HUES6 (cell line): ENCODE measurements around the gene ADPGK.

ENCODE experiments used
- H3K27ac ChIP-seq: 2 replicates; pipeline ENCODE4 v1.7.0; 2013; ENCODE audit warnings: low read depth, mild to moderate bottlenecking, low read length, inconsistent platforms
- H3K27me3 ChIP-seq: 2 replicates; pipeline ENCODE4 v1.6.1; 2013; ENCODE audit warnings: low read length; ENCODE audit not compliant: control insufficient read depth, insufficient read depth
- H3K36me3 ChIP-seq: 2 replicates; pipeline ENCODE4 v1.6.1; 2013; ENCODE audit warnings: low read length; ENCODE audit not compliant: control insufficient read depth, insufficient read depth
- H3K4me1 ChIP-seq: 2 replicates; pipeline ENCODE4 v1.6.1; 2013; ENCODE audit warnings: low read length; ENCODE audit not compliant: control insufficient read depth, insufficient read depth
- H3K4me3 ChIP-seq: 2 replicates; pipeline ENCODE4 v1.5.1; 2013; ENCODE audit warnings: low read depth, low read length
- H3K9ac ChIP-seq: one replicate; pipeline ENCODE4 v1.6.1; 2013; ENCODE audit warnings: mild to moderate bottlenecking, low read length
- H3K9me3 ChIP-seq: 2 replicates; pipeline ENCODE4 v1.6.1; 2013; ENCODE audit warnings: low read depth, low read length; ENCODE audit not compliant: control insufficient read depth, insufficient read depth

Gene ADPGK

GRCh38 chr15:72774696-72775383 lies 8.7 kb downstream of the ADPGK start:
- H3K9ac ChIP-seq, result no peak overlapping the region
- no peaks in the 10 kb centered on the region for H3K27me3 ChIP-seq
- no peak overlapping the region for H3K27ac ChIP-seq
- H3K4me3 ChIP-seq, result no peak overlapping the region
- no peaks in the 10 kb centered on the region for H3K4me1 ChIP-seq
- H3K9me3 ChIP-seq, result no peaks in the 10 kb centered on the region
- H3K36me3 ChIP-seq, result peaks cover 52% of the 10 kb centered on the region

GRCh38 chr15:72771329-72771725 lies 12.2 kb downstream of the ADPGK start:
- Histone ChIP-seq H3K36me3 (peaks cover 84% of the 10 kb centered on the region), H3K27me3 (no peaks in the 10 kb centered on the region), H3K4me3 (no peak overlapping the region), H3K9me3 (peaks cover 17% of the 10 kb centered on the region; the same call in 1 of the 2 replicates), H3K9ac (no peak overlapping the region), H3K27ac (no peak overlapping the region), H3K4me1 (no peaks in the 10 kb centered on the region)

DNA sequence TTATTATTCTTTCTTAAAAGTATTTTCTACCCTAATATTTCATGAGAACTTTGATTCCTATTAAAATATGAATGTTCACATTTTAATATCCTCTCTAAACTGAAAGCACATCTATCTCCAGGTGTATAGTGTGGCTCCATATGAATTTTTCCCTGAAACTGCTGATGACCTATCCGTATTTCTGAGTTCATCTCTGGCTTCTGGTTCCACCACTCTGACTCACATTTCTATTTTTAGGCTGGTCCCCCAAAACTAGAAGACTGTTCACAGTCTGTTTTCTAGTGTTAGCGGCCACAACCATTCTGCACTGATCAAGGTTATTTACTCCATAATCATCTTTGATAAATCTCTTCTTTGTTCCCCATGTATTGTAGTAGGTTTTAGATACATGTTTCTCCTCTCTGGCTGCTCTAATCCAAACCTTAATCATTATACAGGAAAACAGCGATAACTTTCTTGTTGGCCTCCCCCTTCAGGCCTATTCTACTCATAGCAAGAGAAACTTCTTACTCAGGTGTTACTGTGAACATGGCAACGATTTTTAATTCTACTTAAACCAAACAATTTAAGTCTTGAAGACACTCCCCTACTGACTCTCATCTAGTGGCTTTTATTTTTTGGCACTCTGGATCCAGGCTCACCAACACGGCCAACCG lies 12.8 kb downstream of the ADPGK start:
- peaks cover 17% of the 10 kb centered on the region; the same call in 1 of the 2 replicates for H3K9me3 ChIP-seq
- no peak overlapping the region for H3K9ac ChIP-seq
- no peak overlapping the region for H3K27ac ChIP-seq
- H3K4me3 ChIP-seq, result no peak overlapping the region
- H3K36me3 ChIP-seq, result peaks cover 89% of the 10 kb centered on the region
- H3K27me3 ChIP-seq, result no peaks in the 10 kb centered on the region
- H3K4me1 ChIP-seq, result no peaks in the 10 kb centered on the region

- H3K4me1 ChIP-seq, result no peaks in the 10 kb centered on the region
- no peak overlapping the region for H3K27ac ChIP-seq
- H3K9ac ChIP-seq, result no peak overlapping the region
- peaks cover 82% of the 10 kb centered on the region for H3K36me3 ChIP-seq
- no peaks in the 10 kb centered on the region for H3K27me3 ChIP-seq
- peaks cover 17% of the 10 kb centered on the region; the same call in 1 of the 2 replicates for H3K9me3 ChIP-seq
- no peak overlapping the region for H3K4me3 ChIP-seq
These were observed 16.8 kb downstream of the ADPGK start for GRCh38 chr15:72766780-72767179.

DNA sequence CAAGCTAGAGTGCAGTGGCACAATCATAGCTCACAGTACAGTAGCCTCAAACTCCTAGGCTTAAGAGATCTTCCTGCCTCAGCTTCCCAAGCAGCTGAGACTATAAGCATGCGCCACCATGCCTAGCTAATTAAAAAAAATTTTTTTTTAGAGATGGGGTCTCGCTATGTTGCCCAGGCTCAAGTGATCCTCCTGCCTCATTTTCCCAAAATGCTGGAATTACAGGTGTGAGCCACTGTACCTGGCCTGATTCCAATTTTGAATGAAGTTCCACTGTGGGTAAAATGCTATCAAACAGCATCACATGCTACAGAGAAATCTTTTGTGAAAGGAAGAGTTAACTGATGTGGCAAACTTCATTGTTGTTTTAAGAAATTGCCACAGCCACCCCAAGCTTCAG lies 17.5 kb downstream of the ADPGK start:
- Histone ChIP-seq H3K4me1 (no peaks in the 10 kb centered on the region), H3K27ac (no peak overlapping the region), H3K4me3 (no peak overlapping the region), H3K36me3 (peaks cover 77% of the 10 kb centered on the region), H3K9me3 (peaks cover 17% of the 10 kb centered on the region; the same call in 1 of the 2 replicates), H3K27me3 (no peaks in the 10 kb centered on the region), H3K9ac (no peak overlapping the region)

DNA sequence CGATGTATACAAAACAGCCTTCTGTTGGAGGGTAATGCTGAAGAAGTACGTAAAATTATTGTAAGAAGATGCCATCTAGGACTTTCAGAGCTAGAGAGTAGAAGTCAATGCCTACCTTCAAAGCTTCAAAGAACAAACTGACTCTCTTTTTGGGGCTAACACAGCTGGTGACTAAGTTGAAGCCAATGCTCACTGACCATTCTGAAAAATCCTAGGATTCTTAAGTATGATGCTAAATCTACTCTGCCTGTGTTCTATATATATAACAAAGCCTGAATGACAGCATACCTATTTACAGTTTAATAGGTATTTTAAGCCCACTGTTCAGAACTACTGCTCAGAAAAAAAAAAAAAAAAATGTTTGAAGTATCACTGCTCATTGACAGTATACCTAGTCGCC lies 18.9 kb downstream of the ADPGK start:
- Histone ChIP-seq H3K4me3 (no peak overlapping the region), H3K9ac (no peak overlapping the region), H3K9me3 (peaks cover 17% of the 10 kb centered on the region; the same call in 1 of the 2 replicates), H3K4me1 (no peaks in the 10 kb centered on the region), H3K27ac (no peak overlapping the region), H3K27me3 (no peaks in the 10 kb centered on the region), H3K36me3 (peaks cover 77% of the 10 kb centered on the region)

- Histone ChIP-seq H3K27ac (no peak overlapping the region), H3K4me1 (no peaks in the 10 kb centered on the region), H3K27me3 (no peaks in the 10 kb centered on the region), H3K9ac (no peak overlapping the region), H3K9me3 (no peaks in the 10 kb centered on the region), H3K4me3 (no peak overlapping the region), H3K36me3 (peaks cover 70% of the 10 kb centered on the region)
These were observed 22.8 kb downstream of the ADPGK start for GRCh38 chr15:72760590-72761260.

GRCh38 chr15:72758182-72758581 lies 25.4 kb downstream of the ADPGK start:
- no peak overlapping the region for H3K4me3 ChIP-seq
- H3K4me1 ChIP-seq, result no peaks in the 10 kb centered on the region
- H3K9me3 ChIP-seq, result no peaks in the 10 kb centered on the region
- H3K9ac ChIP-seq, result no peak overlapping the region
- no peak overlapping the region for H3K27ac ChIP-seq
- no peaks in the 10 kb centered on the region for H3K27me3 ChIP-seq
- H3K36me3 ChIP-seq, result peaks cover 80% of the 10 kb centered on the region

DNA sequence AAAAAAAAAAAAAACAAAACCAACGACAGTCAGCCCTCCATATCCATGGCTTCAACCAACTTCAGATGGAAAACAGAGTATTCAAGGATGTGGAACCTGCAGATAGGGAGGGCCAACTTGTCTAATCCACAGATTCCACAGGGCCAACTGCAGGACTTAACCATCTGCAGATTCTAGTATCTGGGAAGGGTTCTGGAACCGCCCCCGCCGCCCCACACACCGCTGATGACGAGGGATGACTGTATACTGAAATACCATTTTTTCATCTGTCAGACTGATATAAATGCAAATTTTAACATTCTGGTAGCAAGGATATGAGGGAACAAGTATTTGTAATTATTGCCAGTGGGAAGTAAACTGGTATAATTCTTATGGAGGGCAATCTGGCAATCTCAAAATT lies 29.5 kb downstream of the ADPGK start:
- Histone ChIP-seq H3K4me1 (no peaks in the 10 kb centered on the region), H3K9me3 (no peaks in the 10 kb centered on the region), H3K27me3 (no peaks in the 10 kb centered on the region), H3K9ac (no peak overlapping the region), H3K27ac (no peak overlapping the region), H3K4me3 (no peak overlapping the region), H3K36me3 (peaks cover 72% of the 10 kb centered on the region)

DNA sequence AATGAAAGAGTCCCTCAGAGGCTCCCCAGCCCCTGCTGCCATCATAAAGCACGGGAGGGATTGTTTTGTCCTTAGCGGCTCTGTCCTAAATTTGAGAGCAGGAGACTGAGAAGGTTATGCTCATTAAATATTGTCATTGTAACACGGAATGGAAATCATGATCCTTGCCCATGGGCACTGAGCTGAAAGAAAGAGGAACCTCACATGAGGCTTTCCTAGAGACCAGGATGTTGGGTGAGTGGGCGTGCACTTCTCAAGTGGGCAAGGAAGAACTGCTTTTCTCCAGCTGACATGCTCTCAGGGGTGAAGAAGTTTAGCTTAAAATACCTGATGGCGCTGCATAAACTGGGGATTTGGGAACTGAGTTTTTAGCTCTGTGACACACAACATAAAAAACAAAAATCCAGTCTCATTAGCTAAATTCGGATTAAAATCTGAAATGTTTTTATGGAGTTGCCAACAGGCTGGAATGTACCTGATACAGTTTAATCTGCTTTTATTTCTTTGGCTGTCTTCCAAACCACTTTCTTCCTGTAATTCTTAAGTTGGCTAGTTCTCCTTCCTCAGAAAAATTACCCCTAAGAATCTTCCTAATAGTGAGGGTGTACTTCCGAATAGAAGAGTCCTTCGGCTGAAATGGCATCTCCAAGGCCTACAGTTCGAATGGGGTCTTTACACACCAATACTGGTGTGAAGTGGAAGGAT lies 31.7 kb downstream of the ADPGK start:
- Histone ChIP-seq H3K4me1 (no peaks in the 10 kb centered on the region), H3K9me3 (no peaks in the 10 kb centered on the region), H3K27me3 (no peaks in the 10 kb centered on the region), H3K4me3 (no peak overlapping the region), H3K36me3 (peaks cover 60% of the 10 kb centered on the region), H3K9ac (no peak overlapping the region), H3K27ac (no peak overlapping the region)

- Histone ChIP-seq H3K9ac (no peak overlapping the region), H3K27me3 (no peaks in the 10 kb centered on the region), H3K36me3 (peaks cover 38% of the 10 kb centered on the region), H3K4me3 (no peak overlapping the region), H3K27ac (no peak overlapping the region), H3K4me1 (no peaks in the 10 kb centered on the region), H3K9me3 (no peaks in the 10 kb centered on the region)
These were observed 33.9 kb downstream of the ADPGK start for GRCh38 chr15:72749700-72750099.
